GM18870 (cell line): ENCODE data around the gene TMC2.

Source experiments
- ATAC-seq: cut with Tn5 transposase; IDR thresholded peaks from one replicate; pipeline ENCODE4 v1.9.1; 2021; ENCODE audit warnings: moderate library complexity; ENCODE audit not compliant: unreplicated experiment

TMC2 gene

GRCh38 chr20:2619337-2619736 lies 83.0 kb downstream of the TMC2 start:
- no peak for ATAC-seq

GRCh38 chr20:2619961-2620595 lies 83.7 kb downstream of the TMC2 start:
- ATAC-seq: no peak

GRCh38 chr20:2624190-2624589 lies 87.8 kb downstream of the TMC2 start:
- ATAC-seq: no peak

- ATAC-seq: no peak
Observed at GRCh38 chr20:2625062-2625461, 88.7 kb downstream of the TMC2 start.

GRCh38 chr20:2626853-2627541 lies 90.6 kb downstream of the TMC2 start:
- ATAC-seq: no peak

- no peak for ATAC-seq
Observed at GRCh38 chr20:2631228-2631627, 94.9 kb downstream of the TMC2 start.

GRCh38 chr20:2633381-2633780 lies 97.0 kb downstream of the TMC2 start:
- ATAC-seq: no peak

- ATAC-seq: no peak
Observed at GRCh38 chr20:2637246-2637645, 100.9 kb downstream of the TMC2 start.

- ATAC-seq: no peak
Observed at GRCh38 chr20:2640260-2640659, 103.9 kb downstream of the TMC2 start.

- no peak for ATAC-seq
Observed at GRCh38 chr20:2640899-2641298, 104.5 kb downstream of the TMC2 start.

GRCh38 chr20:2643708-2644107 lies 107.3 kb downstream of the TMC2 start:
- ATAC-seq: no peak

- peak; percentile 51 for ATAC-seq
Observed at GRCh38 chr20:2651772-2652723, 115.7 kb downstream of the TMC2 start, which contains the start of gene NOP56. Gene NOP56, plus strand, starts transcription at chr20:2652632. Its CDS starts 29 bp downstream, at chr20:2652661.

- ATAC-seq: peak; percentile 37
Observed at GRCh38 chr20:2652724-2653555, 116.6 kb downstream of the TMC2 start.

GRCh38 chr20:2653556-2654383 lies 117.4 kb downstream of the TMC2 start:
- no peak for ATAC-seq

- ATAC-seq: no peak
Observed at GRCh38 chr20:2654384-2654822, 118.0 kb downstream of the TMC2 start.

GRCh38 chr20:2654831-2655230 lies 118.5 kb downstream of the TMC2 start:
- ATAC-seq: no peak

- no peak for ATAC-seq
Observed at GRCh38 chr20:2655331-2656116, 119.2 kb downstream of the TMC2 start.

- ATAC-seq: no peak
Observed at GRCh38 chr20:2656471-2657117, 120.2 kb downstream of the TMC2 start.
